ENCODE measurements around the gene LRP8. TPM values are rescaled to one million over a fixed set of nuclear protein-coding genes. Genes with fewer than 3 reads are reported as not detected.
A peak's percentile ranks its signal among the peaks of the same experiment; 100 is the strongest.

Gene LRP8
- polyA plus RNA-seq, 2 of the 4 experiments (the other 2 are of a cell fraction): 32.6 to 46.1 TPM

GRCh38 chr1:53294567-53294966 lies 33.3 kb downstream of the LRP8 start (continued):
- TF ChIP-seq ELK1 (IDR thresholded peaks at IDR 0.05; ENCODE audit: low read depth, low read length) (no peak), CHD4 (IDR thresholded peaks at IDR 0.05; ENCODE audit: borderline replicate concordance) (no peak)

- no peak for ATAC-seq
- H3K27ac ChIP-seq: no peak overlapping the region
- ChIA-PET POLR2A (no interaction called here), CTCF (interaction anchor here (1.0 to 1.3 kb wide), 2 partner anchors 16 to 82 kb away, joined by 3 to 7 read pairs; no protein-coding TSS in a partner anchor)
- no peaks in the 10 kb centered on the region for H3K9me3 ChIP-seq
- no peak overlapping the region for H3K4me2 ChIP-seq
- DNase-seq (ENCODE audit: low read depth in 1 of 2, low spot score in 1 of 2): no peak
- no peak overlapping the region for H3K4me3 ChIP-seq
- FAIRE-seq: no peak
- TF ChIP-seq ESRRA (IDR thresholded peaks at IDR 0.05; ENCODE audit: borderline replicate concordance, low read length) (no peak), HOXA7 (CRISPR knock-in tag; IDR thresholded peaks at IDR 0.05) (no peak), NR3C1 (IDR thresholded peaks at IDR 0.05) (no peak), HMGXB4 (CRISPR knock-in tag; IDR thresholded peaks at IDR 0.05; ENCODE audit: borderline replicate concordance) (no peak)
- H3K4me1 ChIP-seq: peaks cover 15% of the 10 kb centered on the region
- WGBS (ENCODE audit: missing lambda C conversion rate): 87% methylated on average over 2 of the region's 3 CpGs
Measured at GRCh38 chr1:53294061-53294460, 33.8 kb downstream of the LRP8 start.

- TF ChIP-seq HMGXB4 (CRISPR knock-in tag; IDR thresholded peaks at IDR 0.05; ENCODE audit: borderline replicate concordance) (no peak), E2F6 (IDR thresholded peaks at IDR 0.05; ENCODE audit: borderline replicate concordance, low read depth) (no peak), JUNB (IDR thresholded peaks at IDR 0.05) (no peak), SREBF2 (IDR thresholded peaks at IDR 0.05) (no peak), TP53 (CRISPR knock-in tag; IDR thresholded peaks at IDR 0.05) (no peak), EHF (CRISPR knock-in tag; IDR thresholded peaks at IDR 0.05) (no peak), RAD21 (conservative IDR thresholded peaks at IDR 0.05 in 1 of 2, IDR thresholded peaks at IDR 0.05 in 1 of 2) (no peak), SMC3 (IDR thresholded peaks at IDR 0.05) (no peak), ZC3H11A (IDR thresholded peaks at IDR 0.05) (no peak), CEBPB (IDR thresholded peaks at IDR 0.05) (no peak), JUN (IDR thresholded peaks at IDR 0.05) (no peak), CHD2 (IDR thresholded peaks at IDR 0.05; ENCODE audit: low read length, partially characterized antibody) (no peak), MAZ (IDR thresholded peaks at IDR 0.05; ENCODE audit: borderline replicate concordance, low read depth, low read length) (no peak), POLR2A (IDR thresholded peaks at IDR 0.05; ENCODE audit: low read length) (no peak), MAFK (IDR thresholded peaks at IDR 0.05; ENCODE audit: partially characterized antibody) (no peak), ELK1 (IDR thresholded peaks at IDR 0.05; ENCODE audit: low read depth, low read length) (no peak), HES2 (IDR thresholded peaks at IDR 0.05) (no peak), ZNF302 (CRISPR knock-in tag; IDR thresholded peaks at IDR 0.05) (no peak), RARB (CRISPR knock-in tag; IDR thresholded peaks at IDR 0.05) (no peak), BHLHE40 (IDR thresholded peaks at IDR 0.05; ENCODE audit: low read depth, low read length) (no peak)
- no peak for FAIRE-seq
- H3K4me2 ChIP-seq: no peak overlapping the region
- no peak for ATAC-seq
- H3K4me3 ChIP-seq: no peak overlapping the region
- peaks cover 15% of the 10 kb centered on the region for H3K4me1 ChIP-seq
- WGBS (ENCODE audit: missing lambda C conversion rate): 56% methylated on average over 2 of the region's 2 CpGs
- ChIA-PET POLR2A (no interaction called here), CTCF (interaction anchor here (0.6 to 1.3 kb wide), 3 partner anchors 11 to 31 kb away, joined by 3 to 5 read pairs (median 4); no protein-coding TSS in a partner anchor)
- no peak for DNase-seq (ENCODE audit: low read depth in 1 of 2, low spot score in 1 of 2)
- H3K9me3 ChIP-seq: no peaks in the 10 kb centered on the region
- peak overlapping the region in 1 of 2 experiments; percentile 26; a peak in 1 of 6 replicates for H3K27ac ChIP-seq
Measured at GRCh38 chr1:53293123-53293522, 34.7 kb downstream of the LRP8 start.
